Activated CD4-positive, CD25-positive, alpha-beta regulatory T cell (primary cell): ENCODE measurements around the gene LRSAM1.

Source experiments
- DNase-seq, 4 experiments: peaks; one replicate each; lab custom pipeline; 2025; lab: John Stamatoyannopoulos, UW

LRSAM1 gene

DNA sequence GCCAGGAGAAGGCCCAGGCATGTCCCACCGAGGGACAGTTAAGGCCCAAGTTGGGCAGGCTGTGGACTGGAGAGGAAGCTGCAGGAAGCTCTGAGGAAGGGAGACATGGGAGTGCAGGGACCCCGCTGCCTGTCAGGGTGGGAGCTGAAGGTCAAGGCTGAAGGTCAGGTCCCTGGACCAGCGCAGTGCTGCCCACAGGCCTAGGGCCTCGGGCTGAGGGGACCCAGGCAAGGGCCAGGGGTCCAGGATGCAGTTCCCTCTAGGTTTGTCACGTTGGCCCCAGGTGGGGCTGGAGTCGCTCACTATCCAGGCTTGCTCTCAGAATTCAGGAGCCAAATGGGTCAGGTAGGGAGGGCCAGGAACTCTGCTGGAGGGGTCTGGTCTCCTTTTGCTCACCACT is 84.1 kb downstream of the LRSAM1 start:
- no peak for DNase-seq

DNA sequence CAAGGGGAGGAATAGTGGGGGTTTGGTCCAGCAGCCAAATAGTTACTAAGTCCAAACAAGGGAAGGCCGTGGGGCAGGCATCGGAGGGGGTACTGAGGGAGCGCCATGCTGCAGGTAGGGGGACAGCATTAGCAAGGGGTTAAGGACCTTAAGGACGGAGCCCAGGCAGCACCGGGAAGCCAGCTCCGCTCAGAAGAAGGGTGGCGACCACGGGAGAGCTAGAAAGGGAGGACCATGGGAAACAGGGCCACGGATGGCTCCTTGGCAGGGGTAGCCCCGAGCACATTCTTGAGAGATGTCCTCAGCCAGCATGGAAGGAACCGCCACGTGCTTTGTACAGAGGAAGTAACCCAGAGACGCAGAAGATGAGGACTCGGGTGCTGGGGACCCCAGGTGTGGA is 84.5 kb downstream of the LRSAM1 start:
- no peak for DNase-seq

DNA sequence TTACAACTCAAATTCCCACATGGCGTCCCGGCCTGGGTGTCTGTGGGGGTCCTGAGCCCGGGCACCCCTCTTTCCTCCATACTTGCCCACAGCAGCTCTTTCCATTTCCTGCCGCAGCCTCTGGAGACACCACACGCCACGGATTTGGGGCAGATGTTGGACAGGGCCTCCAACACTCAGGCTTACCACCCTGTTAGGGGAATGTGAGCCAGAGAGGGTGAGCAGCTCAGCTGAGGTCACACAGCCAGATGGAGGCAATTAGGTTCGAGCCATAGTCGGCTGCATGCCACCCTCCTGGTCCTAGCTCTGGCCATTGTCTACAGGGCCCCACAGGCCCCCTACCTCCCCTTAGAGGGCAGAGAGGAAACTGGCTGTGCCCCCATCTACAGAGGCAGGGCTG is 85.2 kb downstream of the LRSAM1 start:
- no peak for DNase-seq

DNA sequence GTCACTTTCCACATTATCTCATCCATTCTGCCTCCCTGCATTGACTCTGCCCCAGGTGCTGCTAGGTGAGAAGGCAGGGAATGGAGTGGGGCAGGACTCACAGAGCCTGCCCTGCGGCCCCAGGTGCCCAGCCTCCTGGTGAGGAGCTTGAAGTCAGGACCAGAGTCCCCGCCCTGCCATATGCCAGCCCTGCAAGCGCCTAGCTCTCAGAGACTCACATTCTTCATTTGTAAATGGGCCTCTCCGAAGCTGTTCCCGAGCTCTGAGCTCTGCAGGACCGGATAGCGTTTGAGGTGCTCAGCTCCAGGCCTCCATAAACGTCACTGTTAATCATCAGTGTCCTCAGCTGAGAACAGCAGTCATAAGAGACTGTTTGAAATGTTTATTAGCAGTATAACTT is 85.7 kb downstream of the LRSAM1 start:
- no peak for DNase-seq

DNA sequence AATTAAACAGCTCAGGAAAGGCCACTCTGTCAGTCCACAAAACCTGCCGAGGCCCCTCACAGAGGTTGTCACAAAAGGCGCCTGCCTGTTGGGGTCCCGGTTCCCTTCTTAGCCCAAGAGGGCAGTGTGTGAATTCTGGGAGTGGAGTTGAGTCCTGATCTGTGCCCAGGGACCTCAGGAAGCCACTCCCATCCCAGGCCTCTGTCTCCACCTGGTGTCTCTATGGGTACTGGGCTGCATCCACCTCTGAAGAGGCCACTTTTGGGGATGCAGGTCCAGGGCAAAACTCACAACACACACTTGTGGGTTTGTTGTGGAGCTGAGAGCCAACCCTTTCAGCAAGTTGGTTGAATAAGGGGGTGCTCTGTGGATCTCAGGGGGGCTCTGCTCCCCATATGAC is 86.5 kb downstream of the LRSAM1 start:
- no peak for DNase-seq

DNA sequence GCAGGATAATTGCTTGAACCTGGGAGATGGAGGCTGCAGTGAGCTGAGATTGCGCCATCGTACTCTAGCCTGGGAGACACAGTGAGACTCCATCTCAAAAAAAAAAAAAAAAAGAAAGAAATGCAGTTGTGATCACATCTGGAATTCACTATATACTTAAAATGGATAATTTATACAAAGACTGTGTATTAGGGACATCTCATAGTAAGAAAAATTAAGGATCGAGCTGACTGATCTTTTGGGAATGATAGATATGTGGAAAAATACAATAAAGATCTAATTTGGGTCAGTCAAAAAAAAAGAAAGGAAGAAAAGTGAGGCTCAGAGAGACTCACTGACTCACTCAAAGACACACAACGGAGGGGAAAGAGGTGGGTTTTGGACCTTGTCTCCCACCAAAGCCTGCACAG is 87.5 kb downstream of the LRSAM1 start:
- DNase-seq, result no peak

DNA sequence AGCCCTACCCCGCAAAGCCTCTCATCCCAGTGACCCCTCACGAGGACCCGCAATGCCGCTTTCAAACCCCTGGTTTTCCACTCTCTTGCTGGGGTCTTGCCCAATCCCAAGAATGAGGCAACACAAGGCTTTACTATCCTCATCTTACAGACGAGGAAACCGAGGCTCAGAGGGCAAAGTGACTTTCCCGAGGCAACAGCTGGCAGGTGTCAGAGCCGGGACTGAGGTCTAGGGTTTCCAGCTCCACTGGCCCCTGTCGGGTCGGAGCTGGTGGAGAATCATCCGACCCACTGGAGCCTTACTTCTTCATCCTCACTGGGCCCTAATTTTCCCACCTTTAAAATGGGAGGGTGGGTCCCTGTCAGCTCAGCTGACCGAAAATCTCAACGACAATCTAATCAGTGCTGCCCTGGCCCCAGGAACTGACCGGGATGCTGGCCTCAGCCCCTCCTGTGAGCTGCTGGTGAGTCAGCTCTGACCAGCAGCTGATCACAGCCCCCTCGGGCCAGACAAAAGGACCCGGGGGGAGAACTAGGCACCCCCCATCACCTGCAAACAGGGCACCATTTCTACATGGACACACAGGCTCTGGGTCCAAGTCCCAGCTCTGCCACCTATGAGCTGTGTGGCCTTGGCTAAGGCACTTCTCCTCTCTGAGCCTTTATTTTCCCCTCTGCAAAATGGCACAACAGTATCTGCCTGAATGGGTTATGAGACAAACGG is 88.1 kb downstream of the LRSAM1 start:
- DNase-seq, result no peak

DNA sequence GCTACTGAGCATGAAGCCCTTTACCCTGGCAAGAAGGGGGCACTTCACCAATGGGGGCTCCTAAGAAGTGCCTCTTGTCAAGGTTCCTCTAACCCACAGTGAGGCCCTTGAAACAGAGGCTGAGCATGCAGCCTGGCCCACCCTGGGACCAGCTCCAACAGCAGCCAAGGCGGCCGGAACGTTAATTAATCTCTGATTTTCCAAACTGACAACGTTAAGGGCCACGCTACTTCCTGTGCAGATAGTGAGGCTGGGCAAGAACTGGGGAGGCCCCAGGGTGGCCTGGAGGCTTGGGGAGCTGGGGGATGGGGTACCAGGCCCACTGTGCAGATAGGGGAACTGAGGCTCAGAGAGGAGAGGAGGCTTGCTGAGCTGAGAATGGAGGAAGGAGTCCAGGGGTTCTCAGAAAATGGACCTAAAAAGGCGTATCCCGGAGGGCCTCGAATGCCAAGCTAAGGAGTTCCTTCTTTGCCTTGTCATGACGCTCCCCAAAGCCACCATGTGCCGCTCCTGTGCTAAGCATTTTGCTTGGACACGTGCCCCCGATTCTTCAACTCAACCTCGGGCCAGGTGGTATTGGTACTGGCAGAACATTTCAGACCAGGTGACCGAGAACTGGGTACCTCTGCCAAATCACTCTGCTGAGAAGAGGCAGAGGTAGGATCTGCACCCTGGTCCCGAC is 88.8 kb downstream of the LRSAM1 start:
- DNase-seq, result no peak

DNA sequence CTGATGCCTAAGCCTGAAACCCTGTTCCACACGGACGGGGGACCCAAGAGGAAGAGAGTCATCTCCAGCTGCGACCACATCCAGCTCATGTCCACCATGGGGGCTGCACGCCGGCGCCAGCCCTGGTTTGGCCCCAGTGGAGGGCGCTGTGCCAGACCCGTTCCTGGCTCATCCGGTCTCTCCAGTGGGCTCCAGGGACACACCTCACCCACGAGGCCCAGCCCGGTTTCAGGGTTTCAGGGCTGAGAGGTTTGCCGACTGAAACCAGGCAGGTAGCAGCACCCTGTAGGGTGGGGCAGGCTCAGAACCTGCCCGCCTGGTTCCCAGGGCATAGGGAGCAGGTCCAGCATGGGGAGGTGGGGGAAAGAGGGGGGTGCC is 89.3 kb downstream of the LRSAM1 start:
- no peak for DNase-seq

DNA sequence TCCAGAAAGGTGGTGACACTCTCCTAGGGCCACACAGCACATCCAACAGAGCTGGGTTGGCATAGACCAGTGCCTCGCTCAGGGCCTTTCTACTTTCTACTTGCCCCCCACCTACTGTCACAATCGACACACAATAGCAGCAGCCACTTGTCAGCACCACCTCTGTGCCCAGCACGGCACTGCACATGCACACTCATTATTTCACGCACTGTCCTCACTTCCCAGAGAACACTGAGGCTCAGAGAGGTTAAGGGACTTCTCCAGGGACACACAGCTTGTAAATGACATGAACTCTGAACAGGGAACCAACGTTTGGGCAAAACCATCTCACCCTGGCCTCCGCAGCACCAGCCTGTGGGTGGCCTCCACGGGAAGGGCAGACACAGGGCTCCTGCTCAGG is 89.9 kb downstream of the LRSAM1 start:
- DNase-seq, result no peak

DNA sequence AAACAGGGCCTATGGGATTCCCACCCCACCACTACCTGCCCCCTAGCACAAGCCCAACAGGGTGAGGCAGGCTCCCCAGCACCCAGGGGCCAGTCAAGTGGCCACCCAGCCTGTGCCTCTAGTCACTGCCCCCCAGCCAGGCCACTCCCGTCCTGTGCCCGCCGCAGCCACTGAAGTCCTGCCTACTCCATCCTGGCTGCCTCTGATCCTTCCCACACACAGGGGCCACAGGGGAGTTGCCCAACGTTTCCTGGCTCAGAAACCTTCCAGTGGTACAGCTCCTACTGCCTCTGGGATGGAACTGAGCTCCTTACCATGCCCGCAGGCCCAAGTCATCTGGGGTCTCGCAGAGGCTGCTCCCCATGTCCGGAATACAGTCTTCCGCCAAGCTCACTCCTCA is 90.6 kb downstream of the LRSAM1 start:
- no peak for DNase-seq

DNA sequence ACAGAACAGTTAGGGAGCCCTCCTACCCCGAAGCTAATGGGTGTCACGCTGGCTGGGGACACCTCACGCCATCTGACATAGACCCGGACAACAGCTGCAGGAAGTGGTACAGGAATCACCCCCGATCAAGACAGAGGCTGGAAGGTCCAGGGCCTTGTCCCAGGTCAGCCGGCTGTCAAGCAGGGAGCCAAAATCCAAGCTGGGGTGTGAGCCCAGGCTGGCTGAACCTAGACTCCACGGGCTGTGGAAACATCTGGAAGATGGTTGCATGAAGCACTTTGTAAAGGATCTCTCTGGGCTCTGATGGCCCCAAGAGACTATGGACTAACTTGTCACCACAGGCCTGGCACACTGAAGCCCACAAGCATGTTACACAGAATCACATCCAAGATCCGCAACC is 91.9 kb downstream of the LRSAM1 start:
- DNase-seq, result no peak

DNA sequence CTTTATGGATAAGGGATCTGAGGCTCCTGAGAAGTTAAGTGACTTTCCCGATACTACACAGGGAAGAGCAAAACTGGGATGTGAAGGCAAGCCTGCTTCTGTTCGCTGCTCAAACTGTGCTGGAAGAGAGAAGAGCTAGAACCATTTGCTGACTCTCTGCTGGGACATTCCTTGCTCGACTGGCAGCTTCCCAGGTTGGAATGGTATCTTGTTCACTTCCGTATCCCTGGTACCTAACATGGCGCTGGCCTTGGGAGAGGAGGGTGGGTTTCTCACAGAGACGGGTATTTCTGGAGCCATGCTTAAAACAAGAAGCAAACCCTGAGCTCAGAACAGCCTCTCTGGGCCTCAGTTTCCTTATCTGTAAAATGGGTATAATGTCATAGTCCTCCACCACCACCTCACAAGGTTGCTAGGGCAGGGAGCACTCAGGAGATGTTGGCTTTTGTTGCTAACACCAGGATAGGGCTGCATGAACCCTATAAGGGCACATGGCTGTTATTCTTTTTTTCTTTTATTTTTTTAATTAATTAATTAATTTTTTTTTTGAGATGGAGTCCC is 92.7 kb downstream of the LRSAM1 start:
- DNase-seq, result no peak

DNA sequence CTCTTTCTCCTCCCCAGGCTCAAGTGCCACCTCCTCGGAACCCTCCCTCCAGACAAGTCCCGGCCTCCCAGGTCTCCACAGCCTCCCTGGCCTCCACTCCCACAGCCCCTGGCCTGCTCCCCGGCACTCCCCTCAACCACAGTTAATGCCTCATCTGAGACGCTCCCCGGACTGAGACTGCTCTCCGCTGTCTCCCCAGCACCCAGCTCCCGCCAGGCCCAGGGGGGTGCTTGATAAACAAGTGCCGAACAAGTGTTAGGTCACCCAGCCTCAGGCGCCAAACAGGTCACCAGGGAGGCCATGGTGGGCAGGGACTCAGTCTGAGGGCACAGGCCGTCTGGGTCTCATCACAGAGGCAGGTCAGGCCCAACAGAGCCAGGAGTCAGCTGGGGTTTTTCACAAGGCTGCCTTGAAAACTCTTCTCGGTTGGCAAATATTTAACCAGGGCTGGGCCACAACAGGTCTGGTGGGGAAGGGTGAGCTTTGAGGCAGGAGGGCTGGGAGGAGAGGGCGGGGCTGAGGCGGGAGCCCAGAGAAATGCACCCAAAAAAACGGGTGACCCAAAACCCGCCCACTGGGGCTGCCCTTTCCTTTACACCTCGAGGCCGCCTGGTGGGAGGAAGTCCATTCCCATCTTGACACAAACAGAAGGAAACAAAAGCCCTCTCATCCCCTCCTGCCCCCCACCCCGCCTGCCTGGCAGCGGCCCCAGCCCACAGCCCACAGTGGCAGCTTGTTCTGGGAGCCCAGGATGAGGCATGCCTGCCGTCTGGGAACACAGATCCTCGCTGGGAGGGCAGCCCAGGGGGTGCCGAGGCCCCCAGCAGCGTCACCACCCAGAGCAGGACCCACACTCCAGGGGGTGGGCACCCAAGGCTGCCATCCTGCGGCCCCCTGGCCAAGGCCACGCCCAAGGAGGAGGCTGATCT is 94.2 kb downstream of the LRSAM1 start:
- DNase-seq, result no peak

DNA sequence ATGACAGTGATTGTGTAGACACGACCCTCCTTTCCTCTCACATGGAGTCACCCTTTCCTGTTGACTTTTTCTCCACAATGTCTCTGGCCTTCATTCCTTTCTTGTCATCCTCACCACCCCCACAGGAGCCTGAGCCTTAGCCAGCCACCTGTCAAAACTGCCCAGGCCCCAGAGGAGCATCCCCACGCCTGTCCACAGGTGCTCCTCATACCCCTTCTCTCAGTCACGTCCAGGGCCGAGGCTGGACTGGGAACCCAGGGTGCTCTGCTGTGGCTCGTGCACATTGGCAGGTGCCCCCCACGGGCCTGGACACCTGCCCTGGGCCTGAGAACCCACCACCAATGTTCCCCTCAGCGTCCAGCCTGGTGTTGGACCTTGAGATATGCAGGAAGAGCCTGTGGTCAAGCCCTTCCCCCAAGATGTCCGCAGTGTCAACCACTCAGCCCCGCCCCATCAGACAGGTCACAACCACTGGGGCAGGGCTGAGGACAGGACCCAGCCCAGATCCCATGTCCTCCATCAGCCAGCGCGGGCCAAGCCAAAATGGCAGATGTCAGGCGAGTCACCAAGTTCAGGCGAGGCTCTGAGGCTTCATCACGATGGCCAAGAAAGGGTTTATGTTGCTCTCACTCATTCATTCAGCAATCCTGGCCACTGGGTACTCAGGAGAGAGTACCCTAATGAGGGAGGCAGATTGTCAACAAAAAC is 95.0 kb downstream of the LRSAM1 start:
- no peak for DNase-seq

DNA sequence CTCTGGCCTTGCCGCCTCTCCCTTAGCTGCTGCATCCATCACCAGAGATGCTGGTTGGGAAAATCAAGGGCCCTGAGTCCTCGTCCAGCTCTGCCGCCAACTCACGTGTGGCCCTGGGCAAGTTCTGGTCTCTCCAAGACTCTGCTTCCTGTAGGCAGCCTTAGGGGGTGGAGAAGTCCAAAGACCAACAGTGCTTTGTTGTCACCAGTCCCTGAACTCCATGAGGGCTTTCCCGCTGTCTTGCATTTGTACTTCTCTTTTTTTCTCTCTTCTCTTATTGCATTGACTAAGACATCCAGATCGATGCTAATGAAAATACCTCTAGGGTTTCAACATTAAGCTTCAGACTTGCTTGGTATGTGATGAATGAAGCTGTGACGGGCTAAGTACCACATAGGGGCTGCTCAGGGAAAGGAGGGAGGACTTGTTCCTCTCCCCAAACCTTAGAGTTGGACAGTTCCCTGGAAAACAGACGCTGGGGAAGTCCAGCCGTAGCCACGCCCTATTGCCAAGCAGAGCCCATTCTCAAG is 97.1 kb downstream of the LRSAM1 start:
- DNase-seq, result no peak

DNA sequence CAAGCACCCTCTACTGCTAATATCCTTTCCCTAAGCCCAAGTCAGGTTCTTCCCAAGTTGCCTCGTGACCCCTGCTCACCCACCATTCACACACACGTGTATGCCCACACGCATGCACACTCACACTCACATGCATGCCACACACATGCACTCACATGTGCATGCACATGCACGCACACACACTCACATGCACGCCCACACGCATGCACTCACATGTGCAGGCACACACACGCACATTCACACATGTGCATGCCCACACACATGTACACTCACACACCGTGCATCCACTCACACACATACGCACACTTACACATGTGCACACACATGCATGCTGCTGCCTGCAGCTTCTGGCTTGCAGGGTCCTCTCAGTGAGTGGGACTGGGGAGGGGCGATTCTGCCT is 97.9 kb downstream of the LRSAM1 start:
- DNase-seq, result no peak

DNA sequence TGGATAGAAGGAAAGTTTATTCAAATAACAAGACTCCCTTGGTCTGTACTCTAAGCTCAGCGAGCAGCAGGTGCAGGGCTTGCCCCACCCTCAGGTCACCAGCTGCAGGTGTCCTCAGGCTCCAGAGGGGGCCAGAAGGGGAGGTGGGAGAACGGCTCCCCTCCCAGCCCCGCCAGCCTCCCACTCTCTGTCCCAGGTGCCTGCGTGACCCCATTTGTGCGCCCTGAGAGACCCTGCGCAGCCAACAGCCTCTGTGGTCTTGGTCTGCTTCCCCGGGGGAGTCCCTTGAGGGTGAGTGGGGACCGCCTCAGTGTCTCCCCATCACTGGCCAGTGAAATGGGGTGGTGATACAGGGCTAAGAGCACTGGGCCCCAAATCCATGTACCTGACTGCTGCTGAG is 98.4 kb downstream of the LRSAM1 start:
- DNase-seq, result no peak

DNA sequence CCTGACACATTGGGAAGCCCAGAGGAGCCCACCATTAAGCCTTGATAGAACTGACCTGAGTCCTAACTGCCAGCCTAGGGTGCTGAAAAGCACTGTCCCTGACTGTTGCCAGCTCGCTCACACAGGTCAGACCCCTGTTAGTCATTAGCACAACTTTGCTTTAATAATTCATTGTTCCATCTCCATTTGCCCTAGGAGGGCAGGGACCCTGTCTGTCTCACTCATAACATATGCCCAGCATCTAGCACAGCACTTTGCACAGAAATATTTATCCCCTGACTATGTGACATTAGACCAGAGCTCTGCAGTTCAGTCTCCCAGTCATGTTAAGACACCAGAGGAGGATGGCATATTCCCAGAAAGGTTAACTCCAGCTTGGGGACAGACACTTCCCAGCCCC is 99.0 kb downstream of the LRSAM1 start:
- no peak for DNase-seq

DNA sequence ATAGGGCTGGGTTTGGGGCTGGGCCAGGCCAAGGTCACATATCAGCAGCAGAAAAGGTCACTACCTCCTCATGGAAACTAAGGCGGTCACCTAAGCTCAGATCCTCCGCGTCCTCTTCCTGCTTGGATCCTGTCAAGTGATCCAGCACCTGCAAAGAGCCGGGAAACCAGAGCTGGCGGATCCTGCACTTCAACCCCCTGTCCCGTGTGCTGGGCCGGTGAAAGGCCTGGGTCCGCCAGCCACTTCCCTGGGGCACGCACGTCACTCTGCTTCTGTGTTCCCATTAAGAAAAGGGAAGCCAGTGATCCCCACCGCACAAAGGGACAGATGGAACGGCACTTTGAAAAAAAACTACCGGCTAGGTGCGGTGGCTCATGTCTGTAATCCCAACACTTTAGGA is 99.4 kb downstream of the LRSAM1 start:
- no peak for DNase-seq
